Measurements from ENCODE around the gene TRMT6. TPM values are rescaled to one million over a fixed set of nuclear protein-coding genes. Genes with fewer than 3 reads are reported as not detected.

The TRMT6 gene
- total RNA-seq, 4 donors from 2014 or later, result 4.9 to 13.6 (median 8.6) TPM

DNA sequence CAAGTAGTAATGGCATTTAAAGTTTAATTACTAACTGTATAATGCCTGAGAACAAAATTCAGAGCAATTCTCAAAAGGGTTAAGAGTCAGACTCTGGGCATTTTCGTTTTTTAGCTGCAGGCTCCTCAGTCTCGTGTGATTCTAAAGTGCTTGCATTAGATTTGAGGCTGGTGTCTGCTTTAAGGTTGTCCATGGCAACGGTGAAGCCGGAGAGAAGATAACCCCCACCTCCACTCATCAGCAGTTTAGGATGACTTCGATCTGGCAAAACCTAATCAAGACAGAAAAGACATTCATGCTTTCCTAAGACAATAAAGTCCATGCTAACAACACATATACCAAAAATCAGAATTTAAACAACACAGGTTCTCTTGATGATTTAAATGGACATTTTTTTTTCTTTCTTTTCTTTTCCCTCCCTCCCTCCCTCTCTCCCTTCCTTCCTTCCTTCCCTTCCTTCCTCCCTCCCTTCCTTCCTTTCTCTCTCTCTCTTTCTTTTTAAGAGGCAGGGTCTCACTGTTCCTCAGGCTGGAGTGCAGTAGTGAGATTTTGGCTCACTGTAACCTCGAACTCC, 11.8 kb downstream of the TRMT6 start:
- H3K4me1 ChIP-seq, result no peaks in the 10 kb centered on the region
- H3K27ac ChIP-seq, result no peak overlapping the region
- H3K4me3 ChIP-seq, result no peak overlapping the region
- H3K36me3 ChIP-seq, result peaks cover 0 to 65% (median 21%) of the 10 kb centered on the region in 3 donors
- H3K9me3 ChIP-seq, result no peaks in the 10 kb centered on the region
- DNase-seq (ENCODE audit: low spot score in 2 of 2), result no peak
- TF ChIP-seq EP300 (IDR thresholded peaks at IDR 0.05), result no peak
- TF ChIP-seq POLR2A (IDR thresholded peaks at IDR 0.05), result no peak
- TF ChIP-seq, protein P1, sequence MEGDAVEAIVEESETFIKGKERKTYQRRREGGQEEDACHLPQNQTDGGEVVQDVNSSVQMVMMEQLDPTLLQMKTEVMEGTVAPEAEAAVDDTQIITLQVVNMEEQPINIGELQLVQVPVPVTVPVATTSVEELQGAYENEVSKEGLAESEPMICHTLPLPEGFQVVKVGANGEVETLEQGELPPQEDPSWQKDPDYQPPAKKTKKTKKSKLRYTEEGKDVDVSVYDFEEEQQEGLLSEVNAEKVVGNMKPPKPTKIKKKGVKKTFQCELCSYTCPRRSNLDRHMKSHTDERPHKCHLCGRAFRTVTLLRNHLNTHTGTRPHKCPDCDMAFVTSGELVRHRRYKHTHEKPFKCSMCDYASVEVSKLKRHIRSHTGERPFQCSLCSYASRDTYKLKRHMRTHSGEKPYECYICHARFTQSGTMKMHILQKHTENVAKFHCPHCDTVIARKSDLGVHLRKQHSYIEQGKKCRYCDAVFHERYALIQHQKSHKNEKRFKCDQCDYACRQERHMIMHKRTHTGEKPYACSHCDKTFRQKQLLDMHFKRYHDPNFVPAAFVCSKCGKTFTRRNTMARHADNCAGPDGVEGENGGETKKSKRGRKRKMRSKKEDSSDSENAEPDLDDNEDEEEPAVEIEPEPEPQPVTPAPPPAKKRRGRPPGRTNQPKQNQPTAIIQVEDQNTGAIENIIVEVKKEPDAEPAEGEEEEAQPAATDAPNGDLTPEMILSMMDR (IDR thresholded peaks at IDR 0.05), result no peak
- no peaks in the 10 kb centered on the region for H3K27me3 ChIP-seq
- WGBS, 2 donors, result 74 to 77% methylated on average over 6 of the region's 6 CpGs

DNA sequence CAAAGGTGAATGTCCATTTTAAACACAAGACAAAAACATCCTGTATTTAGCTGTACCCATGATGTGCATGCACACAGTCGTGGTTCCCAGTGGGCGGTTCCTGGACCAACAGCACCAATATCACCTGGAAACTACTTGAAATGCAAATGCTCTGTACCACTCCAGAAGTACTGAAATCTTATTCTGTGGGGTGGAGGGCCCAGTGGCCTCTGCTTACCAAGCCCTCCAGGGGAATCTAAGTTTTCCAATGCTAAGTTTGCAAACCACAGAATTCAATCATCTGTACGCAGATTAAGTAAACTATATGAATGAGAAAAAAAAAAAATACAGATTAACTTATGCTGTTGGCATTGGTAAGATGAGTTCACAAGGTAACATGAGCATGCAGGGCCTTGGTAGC, 14.1 kb downstream of the TRMT6 start:
- Histone ChIP-seq H3K36me3 (peaks cover 0 to 42% (median 5%) of the 10 kb centered on the region in 3 donors), H3K27me3 (no peaks in the 10 kb centered on the region), H3K4me1 (no peaks in the 10 kb centered on the region), H3K27ac (no peak overlapping the region), H3K9me3 (no peaks in the 10 kb centered on the region), H3K4me3 (no peak overlapping the region)
- DNase-seq (ENCODE audit: low spot score in 2 of 2), result no peak
- TF ChIP-seq, protein P1 (IDR thresholded peaks at IDR 0.05), result no peak
- TF ChIP-seq EP300 (IDR thresholded peaks at IDR 0.05) (no peak), POLR2A (IDR thresholded peaks at IDR 0.05) (no peak)
- 75 to 79% methylated on average over 3 of the region's 3 CpGs for WGBS, 2 donors

DNA sequence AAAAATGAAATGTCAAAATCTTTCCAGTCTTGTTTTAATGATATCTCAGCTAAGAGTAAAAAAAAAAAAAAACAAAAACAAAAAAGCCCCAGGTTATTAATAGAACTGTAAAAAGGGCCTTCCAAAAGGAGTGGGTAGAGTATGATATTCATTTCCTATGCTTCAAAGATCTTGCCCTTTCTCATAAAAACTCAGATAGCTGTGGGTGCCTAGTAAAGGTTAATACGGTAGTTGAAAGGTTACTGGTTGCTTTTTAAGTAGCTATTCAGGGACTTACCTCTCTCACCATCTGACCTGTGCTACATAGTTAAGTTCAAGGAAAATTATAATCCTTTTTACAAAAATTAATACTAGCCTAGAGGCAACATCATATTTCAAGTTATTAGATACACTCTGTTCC, 14.9 kb downstream of the TRMT6 start:
- Histone ChIP-seq H3K36me3 (peaks cover 0 to 33% (median 5%) of the 10 kb centered on the region in 3 donors), H3K4me3 (no peak overlapping the region), H3K27me3 (no peaks in the 10 kb centered on the region), H3K27ac (no peak overlapping the region), H3K4me1 (no peaks in the 10 kb centered on the region), H3K9me3 (no peaks in the 10 kb centered on the region)
- TF ChIP-seq, protein P1 (IDR thresholded peaks at IDR 0.05), result no peak
- TF ChIP-seq POLR2A (IDR thresholded peaks at IDR 0.05), result no peak
- TF ChIP-seq EP300 (IDR thresholded peaks at IDR 0.05), result no peak
- WGBS, 2 donors, result 70 to 76% methylated on average over 1 of the region's 1 CpG
- DNase-seq (ENCODE audit: low spot score in 2 of 2), result no peak

DNA sequence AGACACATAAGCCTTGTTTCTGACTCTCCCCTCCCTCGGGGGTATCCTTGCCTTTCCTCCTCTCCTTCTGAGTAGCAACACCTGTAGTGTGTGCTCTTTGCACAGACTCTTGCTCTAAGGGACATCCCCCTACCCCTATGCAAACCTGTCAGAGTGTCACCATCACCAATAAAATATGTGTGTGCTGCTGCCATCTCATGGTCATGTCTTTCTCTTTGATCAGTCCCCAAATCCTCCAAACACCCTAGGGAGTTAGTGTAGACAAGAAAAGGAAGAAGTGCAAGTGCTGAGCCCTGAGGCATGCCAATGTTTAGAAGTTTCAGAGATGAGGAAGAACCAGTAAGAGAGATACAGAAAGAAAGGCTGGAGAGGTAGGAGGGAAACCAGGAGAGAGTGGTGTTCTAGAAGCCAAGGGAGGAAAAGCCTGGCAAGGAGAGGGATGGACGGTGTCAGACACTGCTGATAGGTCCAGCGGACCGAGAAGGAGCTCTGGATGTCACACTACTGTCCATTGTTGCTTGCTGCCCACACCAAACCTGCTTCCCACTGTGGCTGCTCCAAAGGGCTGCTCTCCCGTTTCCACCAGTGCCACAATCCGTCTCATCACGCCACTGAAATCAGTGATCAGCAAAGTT, 16.4 kb downstream of the TRMT6 start:
- Histone ChIP-seq H3K27me3 (no peaks in the 10 kb centered on the region), H3K9me3 (no peaks in the 10 kb centered on the region), H3K36me3 (peaks cover 0 to 18% (median 0%) of the 10 kb centered on the region in 3 donors), H3K27ac (no peak overlapping the region), H3K4me1 (no peaks in the 10 kb centered on the region), H3K4me3 (no peak overlapping the region)
- no peak for DNase-seq (ENCODE audit: low spot score in 2 of 2)
- 73 to 77% methylated on average over 7 of the region's 7 CpGs for WGBS, 2 donors
- no peak for TF ChIP-seq POLR2A (IDR thresholded peaks at IDR 0.05)
- TF ChIP-seq, protein P1 (IDR thresholded peaks at IDR 0.05), result no peak
- TF ChIP-seq EP300 (IDR thresholded peaks at IDR 0.05), result no peak

DNA sequence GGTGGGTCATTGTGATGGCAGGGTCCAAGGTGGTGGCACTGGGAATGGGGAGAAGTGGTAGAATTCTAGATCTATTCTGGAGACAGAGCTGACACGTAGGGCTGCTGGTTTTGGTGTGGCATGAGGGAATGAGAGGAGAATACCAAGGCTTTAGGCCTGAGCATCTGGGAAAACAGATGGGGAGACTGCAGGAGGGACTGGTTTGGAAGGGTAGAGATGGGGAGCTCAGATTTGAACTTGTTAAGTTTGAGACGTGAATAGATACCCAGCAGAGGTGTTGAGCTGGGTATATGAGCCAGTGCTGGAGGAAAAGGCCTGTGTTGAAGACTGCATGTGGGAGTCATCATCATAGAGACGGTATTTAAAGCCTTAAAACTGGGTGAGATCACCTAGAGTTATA, 17.5 kb downstream of the TRMT6 start:
- TF ChIP-seq POLR2A (IDR thresholded peaks at IDR 0.05), result no peak
- TF ChIP-seq EP300 (IDR thresholded peaks at IDR 0.05), result no peak
- TF ChIP-seq, protein P1 (IDR thresholded peaks at IDR 0.05), result no peak
- H3K27ac ChIP-seq, result no peak overlapping the region
- H3K4me3 ChIP-seq, result no peak overlapping the region
- no peaks in the 10 kb centered on the region for H3K4me1 ChIP-seq
- WGBS, 2 donors, result 64 to 71% methylated on average over 3 of the region's 3 CpGs
- H3K36me3 ChIP-seq, result peaks cover 0 to 7% (median 0%) of the 10 kb centered on the region in 3 donors
- H3K27me3 ChIP-seq, result no peaks in the 10 kb centered on the region
- H3K9me3 ChIP-seq, result no peaks in the 10 kb centered on the region
- DNase-seq (ENCODE audit: low spot score in 2 of 2), result no peak
